Hematopoietic multipotent progenitor cell treated with erythropoietin and hydrocortisone succinate and interleukin-3 and kit ligand, for 15 days (in vitro differentiated cells): ENCODE data around the gene PARVG.

ENCODE experiments used
- DNase-seq: peaks from one replicate; pipeline ENCODE4 v3.0.0-alpha.2; 2015; ENCODE audit warnings: low spot score

Gene PARVG

GRCh38 chr22:44245438-44245837 is 64.7 kb downstream of the PARVG start:
- no peak for DNase-seq

GRCh38 chr22:44245867-44246266 is 65.1 kb downstream of the PARVG start:
- no peak for DNase-seq

- DNase-seq, result no peak
Measured at GRCh38 chr22:44246615-44247326, 66.0 kb downstream of the PARVG start.

GRCh38 chr22:44247346-44247745 is 66.6 kb downstream of the PARVG start:
- DNase-seq, result no peak

GRCh38 chr22:44247923-44248892 is 67.5 kb downstream of the PARVG start:
- DNase-seq, result no peak

- DNase-seq, result no peak
Measured at GRCh38 chr22:44248926-44249325, 68.2 kb downstream of the PARVG start.

- DNase-seq, result no peak
Measured at GRCh38 chr22:44249376-44250147, 68.8 kb downstream of the PARVG start.

GRCh38 chr22:44254811-44255210 is 74.1 kb downstream of the PARVG start:
- no peak for DNase-seq

GRCh38 chr22:44256085-44256484 is 75.4 kb downstream of the PARVG start:
- no peak for DNase-seq

GRCh38 chr22:44256556-44257485 is 76.1 kb downstream of the PARVG start:
- DNase-seq, result no peak
